LNCAP (cell line): ENCODE measurements around the gene LATS1.

Experiments
- TF ChIP-seq, protein P1 (sequence below): fragments of 450-650 bp; IDR thresholded peaks from 2 replicates; pipeline ENCODE4 v1.5.1; 2017; ENCODE audit warnings: mild to moderate bottlenecking

LATS1 gene

DNA sequence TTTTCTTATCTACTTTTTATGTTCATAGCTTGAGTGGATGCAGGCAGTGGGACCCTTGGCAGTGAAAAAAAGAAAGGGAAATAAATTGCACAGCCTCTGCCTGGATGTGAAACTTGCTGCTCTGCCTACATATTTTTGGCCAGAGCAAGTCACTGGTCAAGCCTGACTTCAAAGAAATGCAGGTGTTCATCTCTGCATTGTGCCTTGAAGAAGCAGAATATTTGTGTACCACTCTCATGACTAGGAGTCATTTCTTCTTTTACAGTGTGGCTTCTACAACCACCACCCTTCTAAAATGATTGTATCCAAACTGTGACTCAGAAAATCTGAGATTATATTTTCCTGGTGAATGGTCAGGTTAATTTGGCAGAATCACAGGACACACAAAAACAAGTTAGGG is 66.8 kb downstream of the LATS1 start:
- TF ChIP-seq, protein P1, sequence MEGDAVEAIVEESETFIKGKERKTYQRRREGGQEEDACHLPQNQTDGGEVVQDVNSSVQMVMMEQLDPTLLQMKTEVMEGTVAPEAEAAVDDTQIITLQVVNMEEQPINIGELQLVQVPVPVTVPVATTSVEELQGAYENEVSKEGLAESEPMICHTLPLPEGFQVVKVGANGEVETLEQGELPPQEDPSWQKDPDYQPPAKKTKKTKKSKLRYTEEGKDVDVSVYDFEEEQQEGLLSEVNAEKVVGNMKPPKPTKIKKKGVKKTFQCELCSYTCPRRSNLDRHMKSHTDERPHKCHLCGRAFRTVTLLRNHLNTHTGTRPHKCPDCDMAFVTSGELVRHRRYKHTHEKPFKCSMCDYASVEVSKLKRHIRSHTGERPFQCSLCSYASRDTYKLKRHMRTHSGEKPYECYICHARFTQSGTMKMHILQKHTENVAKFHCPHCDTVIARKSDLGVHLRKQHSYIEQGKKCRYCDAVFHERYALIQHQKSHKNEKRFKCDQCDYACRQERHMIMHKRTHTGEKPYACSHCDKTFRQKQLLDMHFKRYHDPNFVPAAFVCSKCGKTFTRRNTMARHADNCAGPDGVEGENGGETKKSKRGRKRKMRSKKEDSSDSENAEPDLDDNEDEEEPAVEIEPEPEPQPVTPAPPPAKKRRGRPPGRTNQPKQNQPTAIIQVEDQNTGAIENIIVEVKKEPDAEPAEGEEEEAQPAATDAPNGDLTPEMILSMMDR, result no peak

DNA sequence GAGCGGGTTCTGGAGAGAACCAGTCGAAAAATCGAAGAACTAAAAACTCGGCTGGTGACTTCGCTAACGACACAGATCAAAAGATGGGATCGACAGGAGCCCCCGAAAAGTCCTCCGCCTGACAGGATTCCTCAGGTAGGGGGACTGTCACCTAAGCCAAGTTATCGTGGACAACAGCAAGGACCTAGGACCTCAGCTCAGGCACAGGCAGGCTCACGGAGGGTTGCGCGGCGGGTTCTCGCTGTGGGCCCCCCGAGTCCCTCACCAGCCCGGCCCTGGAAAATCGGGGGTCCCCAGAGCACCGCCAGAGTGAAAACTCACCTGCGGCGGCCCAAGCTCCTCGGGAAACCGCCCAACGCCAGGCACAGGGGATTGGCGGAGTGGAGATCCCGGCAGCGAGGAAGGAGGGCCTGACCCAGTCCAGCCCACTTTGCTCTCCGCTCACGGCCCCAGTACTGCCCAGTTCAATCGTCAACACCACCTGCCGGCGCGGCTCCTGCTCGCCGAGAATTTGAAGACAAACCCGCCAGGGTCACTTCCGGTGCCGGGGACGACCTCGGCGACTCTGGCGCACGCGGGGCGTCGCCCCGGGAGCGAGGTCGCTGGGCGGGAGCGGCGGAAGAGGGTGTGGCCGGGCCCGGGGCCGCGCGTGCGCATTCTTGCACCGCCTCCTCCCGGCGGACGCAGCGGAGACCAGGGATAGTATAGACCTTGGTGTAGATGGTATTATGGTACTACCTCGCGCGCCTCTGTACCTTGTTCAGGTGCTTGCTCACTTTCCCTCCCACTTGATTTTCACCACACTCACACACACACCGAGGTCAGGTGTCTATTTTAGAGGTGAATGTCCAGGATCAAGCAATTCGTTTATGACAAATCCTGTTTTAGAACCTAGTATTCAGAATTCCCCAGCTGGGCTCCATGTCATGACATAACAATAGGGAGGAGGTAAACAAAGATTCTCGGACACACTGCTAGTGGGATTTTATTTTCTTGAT is 69.5 kb downstream of the LATS1 start, which contains the start of gene KATNA1:
TSS of gene KATNA1 (minus strand) at position 567 of the 998 bp plus-strand sequence. CDS start 10,167 bp downstream, outside the sequence.
- TF ChIP-seq, protein P1, result no peak

DNA sequence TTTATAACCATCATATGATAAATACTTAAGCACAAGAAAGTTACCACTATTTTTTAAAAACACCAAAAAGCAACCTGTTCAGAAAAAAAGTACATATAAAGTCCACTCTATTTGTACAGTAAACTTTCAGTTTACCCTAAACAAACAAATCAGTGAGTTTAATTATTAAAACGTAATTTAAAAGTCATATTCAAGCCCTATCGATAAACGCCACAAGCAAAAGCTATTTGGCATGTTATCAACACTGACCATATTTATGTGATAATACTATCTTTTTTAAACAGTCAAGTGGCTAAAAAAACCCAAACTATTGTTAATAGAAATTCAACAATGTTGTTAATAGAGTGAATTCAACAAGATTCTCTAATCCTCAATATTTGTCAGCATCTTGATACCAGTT is 71.3 kb downstream of the LATS1 start:
- TF ChIP-seq, protein P1, result no peak

DNA sequence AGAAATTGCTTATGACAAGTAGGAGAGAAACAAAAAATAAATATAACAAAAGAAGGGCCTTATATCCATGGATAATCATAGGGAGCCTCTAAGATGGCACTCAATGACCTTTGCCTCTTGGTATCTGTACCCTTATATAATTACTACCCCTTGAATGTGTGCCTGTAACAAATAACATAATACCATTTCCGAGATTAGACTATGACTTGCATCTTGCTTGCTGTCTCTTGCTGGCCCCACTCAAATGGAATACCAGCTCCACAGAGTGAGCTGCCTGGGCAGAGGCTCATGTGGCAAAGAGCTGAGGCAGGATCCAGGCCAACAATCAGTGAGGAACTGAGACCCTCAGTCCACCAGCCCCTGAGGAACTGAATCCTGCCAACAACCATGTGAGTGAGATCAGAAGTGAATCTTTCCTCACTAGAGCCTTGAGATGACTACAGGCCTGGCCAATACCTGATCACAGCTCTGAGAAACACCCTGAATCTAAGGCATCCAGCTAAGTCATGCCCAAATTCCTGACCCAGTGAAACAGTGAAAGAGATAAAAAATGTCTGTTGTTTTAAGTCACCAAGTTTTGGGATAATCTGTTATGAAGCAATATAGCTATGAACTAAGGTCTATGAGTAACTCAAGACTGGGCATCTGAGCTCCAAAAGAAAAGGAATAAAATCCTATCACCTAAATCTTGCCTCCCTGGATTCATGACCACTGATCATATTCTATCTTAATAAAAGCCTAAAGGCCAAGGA is 74.9 kb downstream of the LATS1 start:
- TF ChIP-seq, protein P1, result no peak

DNA sequence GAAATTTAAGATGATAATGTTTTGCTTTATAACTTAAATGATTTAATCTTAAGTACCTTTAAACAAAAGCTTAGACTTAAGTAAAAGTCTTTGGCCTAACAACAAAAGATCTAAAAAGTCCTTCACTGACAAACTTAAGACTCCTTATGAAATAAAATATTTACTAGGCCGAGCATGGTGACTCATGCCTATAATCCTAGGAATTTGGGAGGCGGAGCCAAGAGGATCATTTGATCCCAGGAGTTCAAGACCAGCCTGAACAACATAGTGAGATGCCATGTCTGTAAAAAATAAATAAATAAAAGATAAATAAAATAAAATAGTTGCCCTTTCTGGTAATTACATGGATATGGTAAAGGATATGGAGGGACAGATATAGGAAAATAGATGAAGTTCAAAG is 81.8 kb downstream of the LATS1 start:
- TF ChIP-seq, protein P1, result no peak

DNA sequence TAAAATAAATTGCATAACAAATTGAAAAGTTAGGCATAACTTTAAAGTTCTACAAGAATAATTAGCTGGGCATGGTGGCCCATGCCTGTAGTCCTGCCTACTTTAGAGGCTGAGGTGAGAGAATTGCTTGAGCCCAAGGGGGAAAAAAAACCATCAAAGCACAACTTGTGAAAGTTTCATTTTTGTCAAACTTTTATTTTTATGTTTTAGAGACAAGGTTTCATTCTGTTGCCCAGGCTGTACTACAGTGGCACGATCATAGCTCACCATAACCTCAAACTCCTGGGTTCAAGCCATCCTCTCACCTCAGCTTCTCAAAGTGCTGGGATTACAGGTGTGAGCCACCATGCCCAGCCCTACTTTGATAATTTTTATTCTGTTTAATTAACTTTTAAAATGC is 83.6 kb downstream of the LATS1 start:
- TF ChIP-seq, protein P1, result no peak

DNA sequence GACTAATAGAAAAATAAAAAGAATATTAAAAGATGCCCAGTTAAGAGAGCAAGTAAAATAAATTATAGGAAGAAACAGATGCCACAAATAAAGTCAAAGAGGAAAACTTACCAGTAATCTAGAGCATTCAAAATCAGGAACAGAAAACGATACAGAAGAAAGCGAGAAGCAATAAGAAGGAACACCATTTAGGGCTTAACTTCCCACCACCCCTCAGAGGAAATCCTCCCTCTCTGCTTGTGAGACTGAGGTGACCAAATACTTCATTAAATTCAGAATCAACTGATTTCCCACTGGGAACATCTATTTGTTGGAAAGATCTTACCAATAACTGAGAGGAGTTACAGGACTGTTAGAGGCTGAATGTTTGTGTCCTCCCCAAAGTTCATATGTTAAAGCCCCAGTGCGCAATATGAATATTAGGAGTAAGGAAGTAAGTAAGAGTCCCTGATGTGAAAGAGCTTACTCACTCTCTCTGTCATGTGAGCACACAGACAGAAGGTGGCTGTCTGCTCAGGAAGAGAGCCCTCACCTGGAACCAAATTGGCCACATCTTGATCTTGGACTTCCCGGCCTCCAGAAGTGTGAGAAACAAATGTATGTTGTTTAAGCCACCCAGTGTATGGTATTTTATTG is 88.9 kb downstream of the LATS1 start:
- TF ChIP-seq, protein P1, result no peak
